ENCODE measurements around the gene FSTL4. TPM values are rescaled to one million over a fixed set of nuclear protein-coding genes. Genes with fewer than 3 reads are reported as not detected.

The FSTL4 gene
- total and polyA plus RNA-seq, 4 donors, result 0.08 to 1.4 (median 0.31) TPM

DNA sequence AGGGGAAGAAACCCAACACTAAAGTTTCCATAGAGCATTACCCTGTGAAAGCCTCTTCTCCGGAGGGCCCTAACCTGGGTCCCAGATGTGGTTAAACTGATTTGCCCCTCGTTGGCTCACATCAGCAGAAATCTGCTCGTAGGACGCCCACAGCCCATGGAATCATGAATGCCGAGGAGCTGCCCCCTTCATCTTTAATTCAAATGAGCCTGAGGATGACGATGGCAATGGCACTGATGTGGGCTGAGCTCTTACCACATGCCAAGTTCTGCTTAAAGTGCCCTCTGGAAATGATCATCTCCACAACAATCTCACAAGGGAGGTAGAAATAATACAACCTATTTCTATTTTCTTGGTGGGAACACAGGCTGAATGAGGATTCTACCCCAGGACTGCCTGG, 183.3 kb downstream of the FSTL4 start:
- TF ChIP-seq, protein P1, sequence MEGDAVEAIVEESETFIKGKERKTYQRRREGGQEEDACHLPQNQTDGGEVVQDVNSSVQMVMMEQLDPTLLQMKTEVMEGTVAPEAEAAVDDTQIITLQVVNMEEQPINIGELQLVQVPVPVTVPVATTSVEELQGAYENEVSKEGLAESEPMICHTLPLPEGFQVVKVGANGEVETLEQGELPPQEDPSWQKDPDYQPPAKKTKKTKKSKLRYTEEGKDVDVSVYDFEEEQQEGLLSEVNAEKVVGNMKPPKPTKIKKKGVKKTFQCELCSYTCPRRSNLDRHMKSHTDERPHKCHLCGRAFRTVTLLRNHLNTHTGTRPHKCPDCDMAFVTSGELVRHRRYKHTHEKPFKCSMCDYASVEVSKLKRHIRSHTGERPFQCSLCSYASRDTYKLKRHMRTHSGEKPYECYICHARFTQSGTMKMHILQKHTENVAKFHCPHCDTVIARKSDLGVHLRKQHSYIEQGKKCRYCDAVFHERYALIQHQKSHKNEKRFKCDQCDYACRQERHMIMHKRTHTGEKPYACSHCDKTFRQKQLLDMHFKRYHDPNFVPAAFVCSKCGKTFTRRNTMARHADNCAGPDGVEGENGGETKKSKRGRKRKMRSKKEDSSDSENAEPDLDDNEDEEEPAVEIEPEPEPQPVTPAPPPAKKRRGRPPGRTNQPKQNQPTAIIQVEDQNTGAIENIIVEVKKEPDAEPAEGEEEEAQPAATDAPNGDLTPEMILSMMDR (IDR thresholded peaks at IDR 0.05; ENCODE audit: control extremely low read depth, extremely low read depth), result no peak
- Histone ChIP-seq H3K4me1 (ENCODE audit: control insufficient read depth in 5 of 5, insufficient read depth in 5 of 5, low read length in 5 of 5) (no peaks in the 10 kb centered on the region), H3K4me3 (no peak overlapping the region), H3K36me3 (ENCODE audit: control insufficient read depth in 4 of 4, insufficient read depth in 4 of 4, low read length in 4 of 4) (no peaks in the 10 kb centered on the region), H3K9me3 (ENCODE audit: control insufficient read depth in 4 of 4, insufficient read depth in 3 of 4, low read length in 3 of 4) (no peaks in the 10 kb centered on the region), H3K27ac (ENCODE audit: low read depth in 1 of 2, low read length in 1 of 2) (no peak overlapping the region), H3K9ac (ENCODE audit: insufficient read depth in 1 of 2, low read length in 2 of 2) (no peak overlapping the region), H3K27me3 (ENCODE audit: control insufficient read depth in 3 of 3, insufficient read depth in 3 of 3, low read length in 2 of 3) (peaks cover 0 to 7% (median 0%) of the 10 kb centered on the region in 3 donors)
- no peak for ATAC-seq (ENCODE audit: insufficient read depth, low FRiP score)
- no peak for DNase-seq
- 91 to 94% methylated on average over 6 of the region's 6 CpGs for WGBS, 2 donors

DNA sequence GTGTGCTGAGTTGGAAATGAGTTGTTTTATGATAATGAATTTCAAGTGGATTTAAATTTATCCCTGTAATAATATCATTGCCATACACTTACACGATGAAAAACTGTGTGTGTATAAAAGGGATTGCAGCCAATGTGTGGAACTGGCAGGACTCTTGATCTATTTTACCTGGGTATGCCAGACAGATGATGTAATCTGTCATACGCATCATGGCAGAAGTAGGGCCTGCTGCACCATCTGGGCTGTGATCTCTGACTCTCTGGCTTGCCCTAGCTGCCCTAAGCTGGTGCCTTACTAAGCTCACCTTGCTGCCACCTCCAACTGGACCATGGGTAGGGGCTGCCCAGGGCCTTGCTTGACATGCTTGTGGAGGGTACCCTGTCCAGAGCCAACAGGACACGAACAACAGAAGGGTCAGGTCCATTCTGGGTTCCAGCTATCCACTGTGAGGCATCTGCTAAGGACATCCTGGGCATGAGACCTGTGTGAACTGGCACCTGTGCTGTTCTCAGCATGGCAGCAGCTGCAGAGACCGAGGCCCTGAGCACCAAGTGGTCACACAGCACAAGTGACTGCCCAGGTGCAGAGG, 184.2 kb downstream of the FSTL4 start:
- no peak for ATAC-seq (ENCODE audit: insufficient read depth, low FRiP score)
- Histone ChIP-seq H3K27me3 (ENCODE audit: control insufficient read depth in 3 of 3, insufficient read depth in 3 of 3, low read length in 2 of 3) (peaks cover 0 to 10% (median 0%) of the 10 kb centered on the region in 3 donors), H3K9me3 (ENCODE audit: control insufficient read depth in 4 of 4, insufficient read depth in 3 of 4, low read length in 3 of 4) (no peaks in the 10 kb centered on the region), H3K4me1 (ENCODE audit: control insufficient read depth in 5 of 5, insufficient read depth in 5 of 5, low read length in 5 of 5) (no peaks in the 10 kb centered on the region), H3K27ac (ENCODE audit: low read depth in 1 of 2, low read length in 1 of 2) (no peak overlapping the region), H3K36me3 (ENCODE audit: control insufficient read depth in 4 of 4, insufficient read depth in 4 of 4, low read length in 4 of 4) (no peaks in the 10 kb centered on the region), H3K4me3 (no peak overlapping the region), H3K9ac (ENCODE audit: insufficient read depth in 1 of 2, low read length in 2 of 2) (no peak overlapping the region)
- DNase-seq, result no peak
- TF ChIP-seq, protein P1 (IDR thresholded peaks at IDR 0.05; ENCODE audit: control extremely low read depth, extremely low read depth), result no peak
- WGBS, 2 donors, result 85 to 91% methylated on average over 4 of the region's 4 CpGs

DNA sequence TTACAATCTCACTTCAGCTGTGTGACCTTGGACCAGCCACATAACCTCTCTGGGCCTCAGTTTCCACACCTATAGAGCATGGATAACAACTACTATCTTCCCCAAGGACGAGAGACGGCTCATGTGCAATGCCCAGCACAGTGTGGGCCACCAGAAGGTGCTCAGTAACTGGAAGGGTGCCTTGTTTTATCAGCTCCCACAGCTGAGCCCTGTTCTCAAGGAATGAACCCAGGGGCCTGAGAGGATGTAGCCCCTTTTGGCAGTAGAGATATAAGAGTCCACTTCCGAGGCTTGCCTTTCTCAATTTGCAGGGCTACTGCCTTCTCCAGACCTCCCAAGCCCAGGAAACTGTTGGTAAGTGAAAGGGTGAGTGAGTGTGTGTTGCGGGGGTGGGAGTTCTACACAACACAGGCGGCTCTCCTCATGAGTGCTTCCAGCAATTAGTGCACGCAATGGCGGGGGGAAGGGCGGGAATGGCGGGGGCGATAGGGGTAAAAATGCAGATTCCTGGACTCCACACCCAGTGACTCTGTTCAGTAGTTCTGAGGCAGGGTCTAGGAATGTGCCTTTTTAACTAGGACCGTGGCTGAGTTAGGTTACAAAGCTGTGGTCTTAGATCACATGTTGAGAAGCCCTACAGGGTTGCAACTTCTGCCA, 185.1 kb downstream of the FSTL4 start:
- H3K36me3 ChIP-seq (ENCODE audit: control insufficient read depth in 4 of 4, insufficient read depth in 4 of 4, low read length in 4 of 4), result no peaks in the 10 kb centered on the region
- 74 to 82% methylated on average over 11 of the region's 11 CpGs for WGBS, 2 donors
- DNase-seq (no peak), ATAC-seq (ENCODE audit: insufficient read depth, low FRiP score) (no peak)
- H3K9ac ChIP-seq (ENCODE audit: insufficient read depth in 1 of 2, low read length in 2 of 2), result peak overlapping the region in 1 of 2 donors; percentile 6
- peaks cover 0 to 12% (median 0%) of the 10 kb centered on the region in 3 donors for H3K27me3 ChIP-seq (ENCODE audit: control insufficient read depth in 3 of 3, insufficient read depth in 3 of 3, low read length in 2 of 3)
- TF ChIP-seq, protein P1 (IDR thresholded peaks at IDR 0.05; ENCODE audit: control extremely low read depth, extremely low read depth), result no peak
- H3K27ac ChIP-seq (ENCODE audit: low read depth in 1 of 2, low read length in 1 of 2), result no peak overlapping the region
- no peak overlapping the region for H3K4me3 ChIP-seq
- H3K9me3 ChIP-seq (ENCODE audit: control insufficient read depth in 4 of 4, insufficient read depth in 3 of 4, low read length in 3 of 4), result no peaks in the 10 kb centered on the region
- no peaks in the 10 kb centered on the region for H3K4me1 ChIP-seq (ENCODE audit: control insufficient read depth in 5 of 5, insufficient read depth in 5 of 5, low read length in 5 of 5)
